H1 (cell line): Measurements from ENCODE around the gene ZNF385B. TPM values are rescaled to one million over a fixed set of nuclear protein-coding genes. Genes with fewer than 3 reads are reported as not detected.
A peak's percentile ranks its signal among the peaks of the same experiment; 100 is the strongest.

Experiments used
- CTCF ChIA-PET: fragments of 300-600 bp; sonication (Branson Sonifier 250); formaldehyde crosslinking; loops from one replicate; lab custom pipeline; 2021; ENCODE audit not compliant: partially characterized antibody; lab: Charles Lee
- POLR2A ChIA-PET: fragments of 300-600 bp; sonication (Branson Sonifier 250); formaldehyde crosslinking; loops from one replicate; lab custom pipeline; 2021; ENCODE audit warnings: inconsistent platforms; ENCODE audit not compliant: partially characterized antibody; lab: Charles Lee
- DNase-seq, 2 experiments: peaks; one replicate each; pipeline versions ENCODE4 v3.0.0 to v3.0.0-alpha.2; 2010 to 2022; ENCODE audit warnings: low spot score in 2 of 2, low read depth in 1 of 2, mixed read lengths in 1 of 2
- FAIRE-seq: peaks from 2 replicates; lab custom pipeline; 2011; peaks lifted over from hg19 to GRCh38; lab: Jason Lieb, UNC
- H2AFZ ChIP-seq: 2 replicates; pipeline ENCODE4 v1.8.1; 2012; ENCODE audit warnings: low read length, inconsistent platforms
- H2AK5ac ChIP-seq: 2 replicates; pipeline ENCODE4 v1.6.1; 2013; ENCODE audit warnings: low read depth, low read length
- H2BK120ac ChIP-seq: replicated peaks from 2 replicates; pipeline ENCODE3; 2013; ENCODE audit warnings: low read depth, low read length, inconsistent platforms
- H2BK12ac ChIP-seq: 2 replicates; pipeline ENCODE4 v1.6.1; 2013; ENCODE audit warnings: low read depth, low read length
- H2BK15ac ChIP-seq: 2 replicates; pipeline ENCODE4 v1.6.1; 2013; ENCODE audit warnings: low read length
- H2BK20ac ChIP-seq: 2 replicates; pipeline ENCODE4 v1.6.1; 2013; ENCODE audit warnings: low read length
- H2BK5ac ChIP-seq: 2 replicates; pipeline ENCODE4 v1.6.1; 2013; ENCODE audit warnings: low read depth, low read length
- H3K14ac ChIP-seq: 2 replicates; pipeline ENCODE4 v1.6.1; 2013; ENCODE audit warnings: inconsistent platforms; ENCODE audit not compliant: insufficient read length
- H3K18ac ChIP-seq: 2 replicates; pipeline ENCODE4 v1.6.1; 2013; ENCODE audit warnings: low read length; ENCODE audit errors: extremely low read depth
- H3K23ac ChIP-seq: 2 replicates; pipeline ENCODE4 v1.6.1; 2013; ENCODE audit warnings: inconsistent platforms; ENCODE audit not compliant: insufficient read length
- H3K23me2 ChIP-seq: 2 replicates; pipeline ENCODE4 v1.6.1; 2013; ENCODE audit warnings: low read depth, low read length
- H3K27ac ChIP-seq: 2 replicates; pipeline ENCODE4 v1.6.1; 2011; ENCODE audit warnings: low read depth, low read length, inconsistent platforms
- H3K27me3 ChIP-seq, 4 experiments: replicated peaks in 1 of 4; 1 replicate in 1 of 4; 2 replicates in 3 of 4; pipeline versions ENCODE4 v1.6.1 to v1.8.1; 2011 to 2013; ENCODE audit warnings: low read length in 3 of 4, mild to moderate bottlenecking in 3 of 4, inconsistent platforms in 2 of 4, mixed read lengths in 2 of 4, moderate library complexity in 1 of 4; ENCODE audit not compliant: control insufficient read depth in 3 of 4, insufficient read depth in 3 of 4; ENCODE audit errors: extremely low read depth in 1 of 4
- H3K36me3 ChIP-seq, 4 experiments: 2 replicates each; pipeline versions ENCODE4 v1.6.1 to v1.8.1; 2011 to 2013; ENCODE audit warnings: mild to moderate bottlenecking in 4 of 4, low read length in 3 of 4, moderate library complexity in 2 of 4, control low read depth in 1 of 4, inconsistent platforms in 1 of 4; ENCODE audit not compliant: insufficient read depth in 4 of 4, control insufficient read depth in 2 of 4
- H3K4ac ChIP-seq: replicated peaks from 2 replicates; pipeline ENCODE3; 2013; ENCODE audit warnings: low read length, low read depth, mixed read lengths, inconsistent platforms; ENCODE audit not compliant: insufficient read length
- H3K4me1 ChIP-seq, 4 experiments: replicated peaks in 1 of 4; 1 replicate in 1 of 4; 2 replicates in 3 of 4; pipeline versions ENCODE4 v1.6.1 to v1.8.1; 2011 to 2013; ENCODE audit warnings: low read length in 3 of 4, inconsistent platforms in 2 of 4, mixed read lengths in 1 of 4; ENCODE audit not compliant: insufficient read depth in 4 of 4, control insufficient read depth in 3 of 4
- H3K4me2 ChIP-seq, 2 experiments: 2 replicates each; pipeline versions ENCODE4 v1.6.1 to v1.8.1; 2011 to 2013; ENCODE audit warnings: low read depth in 2 of 2, low read length in 2 of 2, control low read depth in 1 of 2, inconsistent platforms in 1 of 2, mild to moderate bottlenecking in 1 of 2; ENCODE audit not compliant: insufficient read depth in 1 of 2
- H3K4me3 ChIP-seq, 4 experiments: fragments of 200-600, 300-600 bp in 1 of 4; sonication (generic), shearing (Covaris generic), sonication (Bioruptor Twin) in 1 of 4; 2 replicates each; pipeline versions ENCODE4 v1.5.1 to v1.8.1; 2011 to 2016; ENCODE audit warnings: low read length in 4 of 4, low read depth in 3 of 4, control low read depth in 2 of 4, inconsistent platforms in 2 of 4, mild to moderate bottlenecking in 2 of 4, mixed read lengths in 1 of 4, moderate library complexity in 1 of 4; ENCODE audit not compliant: insufficient read depth in 2 of 4; ENCODE audit errors: extremely low read depth in 1 of 4
- H3K56ac ChIP-seq: replicated peaks from 2 replicates; pipeline ENCODE3; 2013; ENCODE audit warnings: low read depth, mild to moderate bottlenecking, mixed read lengths, low read length, inconsistent platforms; ENCODE audit not compliant: insufficient read length
- H3K79me1 ChIP-seq: 2 replicates; pipeline ENCODE4 v1.6.1; 2013; ENCODE audit warnings: low read depth, low read length, control low read depth
- H3K79me2 ChIP-seq, 2 experiments: 2 replicates each; pipeline versions ENCODE4 v1.6.1 to v1.8.1; 2012 to 2013; ENCODE audit warnings: low read length in 2 of 2, mild to moderate bottlenecking in 2 of 2, inconsistent platforms in 1 of 2; ENCODE audit not compliant: insufficient read depth in 2 of 2, control insufficient read depth in 1 of 2
- H3K9ac ChIP-seq, 4 experiments: replicated peaks in 1 of 4; 1 replicate in 1 of 4; 2 replicates in 3 of 4; pipeline versions ENCODE4 v1.6.1 to v1.8.1; 2011 to 2013; ENCODE audit warnings: low read depth in 3 of 4, low read length in 3 of 4, control low read depth in 2 of 4, mild to moderate bottlenecking in 2 of 4, moderate library complexity in 2 of 4, inconsistent platforms in 1 of 4; ENCODE audit errors: extremely low read depth in 1 of 4
- H3K9me3 ChIP-seq, 2 experiments: 2 replicates each; pipeline versions ENCODE4 v1.6.1 to v1.8.1; 2012 to 2013; ENCODE audit warnings: mild to moderate bottlenecking in 2 of 2, moderate library complexity in 2 of 2, control low read depth in 1 of 2, inconsistent platforms in 1 of 2, low read depth in 1 of 2, low read length in 1 of 2, mixed read lengths in 1 of 2; ENCODE audit not compliant: insufficient read depth in 2 of 2
- H4K20me1 ChIP-seq, 2 experiments: replicated peaks in 1 of 2; 2 replicates each; pipeline versions ENCODE3 to v1.8.1; 2011 to 2013; ENCODE audit warnings: inconsistent platforms in 2 of 2, low read length in 2 of 2, mild to moderate bottlenecking in 1 of 2; ENCODE audit not compliant: insufficient read depth in 2 of 2, control insufficient read depth in 1 of 2
- H4K5ac ChIP-seq: 2 replicates; pipeline ENCODE4 v1.6.1; 2013; ENCODE audit warnings: low read length, low read depth, mixed read lengths, inconsistent platforms; ENCODE audit not compliant: insufficient read length
- H4K8ac ChIP-seq: 2 replicates; pipeline ENCODE4 v1.8.0; 2013; ENCODE audit warnings: mild to moderate bottlenecking, moderate library complexity, low read length, inconsistent platforms; ENCODE audit not compliant: insufficient read depth; ENCODE audit errors: extremely low read depth
- H4K91ac ChIP-seq: replicated peaks from 2 replicates; pipeline ENCODE3; 2013; ENCODE audit warnings: low read length, mixed read lengths, inconsistent platforms; ENCODE audit not compliant: insufficient read length
- BRCA1 ChIP-seq: IDR thresholded peaks from 2 replicates; pipeline ENCODE4 v1.6.1; 2012; ENCODE audit warnings: low read depth, low read length, improper control_type of control experiment
- CEBPB ChIP-seq: IDR thresholded peaks from 2 replicates; pipeline ENCODE4 v1.6.1; 2012; ENCODE audit warnings: low read depth, low read length
- CREB1 ChIP-seq: IDR thresholded peaks from 2 replicates; pipeline ENCODE4 v1.6.1; 2012; ENCODE audit warnings: inconsistent platforms
- GABPA ChIP-seq: IDR thresholded peaks from 2 replicates; pipeline ENCODE4 v1.6.1; 2011; ENCODE audit warnings: mild to moderate bottlenecking, low read length, moderate library complexity, borderline replicate concordance; ENCODE audit not compliant: insufficient read depth
- JUND ChIP-seq: IDR thresholded peaks from 2 replicates; pipeline ENCODE4 v1.6.1; 2011; ENCODE audit warnings: mild to moderate bottlenecking, improper control_type of control experiment, low read length
- POLR2A ChIP-seq, 2 experiments: IDR thresholded peaks; 1 replicate in 1 of 2; 2 replicates in 1 of 2; pipeline ENCODE4 v1.6.1; 2011; ENCODE audit warnings: low read depth in 2 of 2, low read length in 2 of 2, mild to moderate bottlenecking in 2 of 2; ENCODE audit errors: control extremely low read depth in 1 of 2
- POLR2AphosphoS5 ChIP-seq: IDR thresholded peaks from 2 replicates; pipeline ENCODE4 v1.6.1; 2011; ENCODE audit warnings: low read depth, low read length
- RNF2 ChIP-seq: fragments of 200-900, 300-1000 bp; sonication (generic); IDR thresholded peaks from 2 replicates; pipeline ENCODE4 v1.7.1; 2016; ENCODE audit warnings: borderline replicate concordance, low read depth, mild to moderate bottlenecking, antibody characterized with exemption, low read length; ENCODE audit not compliant: poor library complexity, severe bottlenecking; ENCODE audit errors: missing control alignments
- SP1 ChIP-seq: IDR thresholded peaks from 2 replicates; pipeline ENCODE4 v1.6.1; 2011; ENCODE audit warnings: low read depth, low read length
- SP4 ChIP-seq: IDR thresholded peaks from 2 replicates; pipeline ENCODE4 v1.6.1; 2012; ENCODE audit warnings: low read length, inconsistent platforms
- TAF7 ChIP-seq: optimal IDR thresholded peaks from 2 replicates; pipeline ENCODE3; 2011; ENCODE audit warnings: low read depth, mild to moderate bottlenecking, inconsistent platforms, low read length, moderate library complexity, borderline replicate concordance
- WGBS, 2 experiments: shearing (Covaris generic) in 1 of 2; methylation state at CpG; one replicate each; pipeline versions ENCODE4 v1.1.6 to v1.1.7; 2013 to 2015; ENCODE audit warnings: low lambda C conversion rate in 2 of 2, mixed read lengths in 2 of 2, inconsistent platforms in 1 of 2, low coverage in 1 of 2, missing lambda C conversion rate in 1 of 2; ENCODE audit not compliant: insufficient replicate concordance in 2 of 2, insufficient coverage in 1 of 2, insufficient read length in 1 of 2; ENCODE audit errors: extremely low coverage in 1 of 2, missing lambda C conversion rate in 1 of 2; 5-methylcytosine and 5-hydroxymethylcytosine counted together
- polyA plus RNA-seq, 7 experiments: library from polyadenylated mRNA; depleted of rRNA in 3 of 7; stranded (reverse) in 5 of 7; unstranded in 2 of 7; fragments of >200 nt in 5 of 7; fragments of 200-250 nt in 2 of 7; gene quantifications; 1 replicate in 5 of 7; 2 replicates in 1 of 7; 4 replicates in 1 of 7; pipeline versions ENCODE4 v1.2.1 to v1.2.3, GENCODE V29; 2011 to 2013; ENCODE audit warnings: missing spikeins in 2 of 7, mixed read lengths in 2 of 7
- total RNA-seq: library from RNA; stranded (reverse); fragmentation: NEBNext Ultra II Directional; extraction: Animal tissue kit (Norgen Biotek cat#: 25700); gene quantifications from 2 replicates; pipeline ENCODE4 v1.2.1, GENCODE V29; 2021

Gene ZNF385B
- total and polyA plus RNA-seq, 2 of the 8 experiments (the other 6 are each of a cell fraction or from before 2014, with no cell fraction given), result 1.1 to 3.7 TPM

GRCh38 chr2:179612591-179613298, 248.7 kb downstream of the ZNF385B start:
- no peak overlapping the region for H3K9ac ChIP-seq
- H3K23ac ChIP-seq, result no peak overlapping the region
- H4K20me1 ChIP-seq, result no peaks in the 10 kb centered on the region
- no peak overlapping the region for H2AFZ ChIP-seq
- no peak overlapping the region for H4K8ac ChIP-seq
- H3K79me1 ChIP-seq, result no peaks in the 10 kb centered on the region
- FAIRE-seq (no peak), DNase-seq (no peak)
- no peaks in the 10 kb centered on the region for H3K36me3 ChIP-seq
- no peak overlapping the region for H3K4ac ChIP-seq
- no peaks in the 10 kb centered on the region for H3K27me3 ChIP-seq
- H4K91ac ChIP-seq, result no peak overlapping the region
- ChIA-PET CTCF (interaction anchor here (1.3 to 2.0 kb wide), 2 partner anchors 11 to 18 kb away, joined by 3 to 7 read pairs; no protein-coding TSS in a partner anchor), POLR2A (no interaction called here)
- no peak overlapping the region for H2BK120ac ChIP-seq
- H3K79me2 ChIP-seq, result no peaks in the 10 kb centered on the region
- H4K5ac ChIP-seq, result no peak overlapping the region
- H3K4me2 ChIP-seq, result no peak overlapping the region
- H3K56ac ChIP-seq, result no peak overlapping the region
- H2BK5ac ChIP-seq, result no peak overlapping the region
- 85% methylated on average over 7 of the region's 7 CpGs; no CpG with 5 or more reads in 1 of the 2 experiments for WGBS, 2 experiments
- no peak overlapping the region for H3K4me3 ChIP-seq
- peak overlapping the region; percentile 2; the same call in 1 of the 2 replicates for H2BK12ac ChIP-seq
- H3K23me2 ChIP-seq, result no peaks in the 10 kb centered on the region; the same call in 1 of the 2 replicates
- no peak overlapping the region for H3K18ac ChIP-seq
- H3K14ac ChIP-seq, result no peak overlapping the region
- peaks cover 2 to 4% (median 3%) of the 10 kb centered on the region in 4 experiments; a peak in 4 of 7 replicates for H3K4me1 ChIP-seq
- no peak overlapping the region for H2BK15ac ChIP-seq
- H3K27ac ChIP-seq, result no peak overlapping the region
- no peak overlapping the region for H2BK20ac ChIP-seq
- TF ChIP-seq JUND, result no peak
- TF ChIP-seq SP4, result no peak
- no peak for TF ChIP-seq CREB1
- TF ChIP-seq GABPA, result no peak
- no peak for TF ChIP-seq POLR2AphosphoS5
- no peak for TF ChIP-seq RNF2
- TF ChIP-seq BRCA1, result no peak
- no peak for TF ChIP-seq POLR2A (IDR thresholded peaks at IDR 0.05; ENCODE audit: control extremely low read depth in 1 of 2, low read depth in 2 of 2, low read length in 2 of 2)
- TF ChIP-seq TAF7, result no peak
- TF ChIP-seq SP1, result no peak
- no peak for TF ChIP-seq CEBPB
- H2AK5ac ChIP-seq, result no peak overlapping the region
- H3K9me3 ChIP-seq, result no peaks in the 10 kb centered on the region
